ENCODE data around the gene VARS2.
"Not testable (repeated sequence)": the region's sequence is repeated elsewhere in the genome, so short reads cannot be mapped to it uniquely, and the experiment has no call there.

VARS2 gene

GRCh38 chr6:30914076-30914853 is at the start of gene VARS2:
Gene VARS2, plus strand, starts transcription at chr6:30914238. Its CDS starts 599 bp downstream, at chr6:30914837.
- peak; percentile 47 for DNase-seq

- DNase-seq, result no peak
Measured at GRCh38 chr6:30864325-30864724, 49.7 kb upstream of the VARS2 start.

- DNase-seq, result not testable (repeated sequence)
Measured at GRCh38 chr6:30869241-30869749, 44.7 kb upstream of the VARS2 start.

GRCh38 chr6:30870546-30870945 is 43.5 kb upstream of the VARS2 start:
- DNase-seq, result no peak

GRCh38 chr6:30871592-30872183 is 42.4 kb upstream of the VARS2 start:
- no peak for DNase-seq

GRCh38 chr6:30873137-30873640 is 40.8 kb upstream of the VARS2 start:
- no peak for DNase-seq

- DNase-seq, result not testable (repeated sequence)
Measured at GRCh38 chr6:30873795-30874194, 40.2 kb upstream of the VARS2 start.

GRCh38 chr6:30875244-30876038 is 38.6 kb upstream of the VARS2 start:
- DNase-seq, result no peak

- DNase-seq, result no peak
Measured at GRCh38 chr6:30876039-30876730, 37.9 kb upstream of the VARS2 start.

- peak; percentile 36 for DNase-seq
Measured at GRCh38 chr6:30877419-30878262, 36.4 kb upstream of the VARS2 start.

GRCh38 chr6:30879684-30880427 is 34.2 kb upstream of the VARS2 start:
- no peak for DNase-seq

GRCh38 chr6:30880698-30881252 is 33.3 kb upstream of the VARS2 start:
- DNase-seq, result no peak

- DNase-seq, result no peak
Measured at GRCh38 chr6:30881392-30882203, 32.4 kb upstream of the VARS2 start.

- no peak for DNase-seq
Measured at GRCh38 chr6:30882204-30882758, 31.8 kb upstream of the VARS2 start.

GRCh38 chr6:30882759-30883684 is 31.0 kb upstream of the VARS2 start:
- no peak for DNase-seq

GRCh38 chr6:30883685-30884520 is 30.1 kb upstream of the VARS2 start, which contains the start of gene DDR1:
Gene DDR1, plus strand, starts transcription at chr6:30884519. Its CDS starts 4,211 bp downstream, at chr6:30888730.
- DNase-seq, result no peak
